Islet of Langerhans (tissue), 1 donor: Measurements from ENCODE around the gene GADD45G.

Source experiments
- FAIRE-seq: peaks from one replicate; lab custom pipeline; 2011; peaks lifted over from hg19 to GRCh38; lab: Jason Lieb, UNC

Gene GADD45G

DNA sequence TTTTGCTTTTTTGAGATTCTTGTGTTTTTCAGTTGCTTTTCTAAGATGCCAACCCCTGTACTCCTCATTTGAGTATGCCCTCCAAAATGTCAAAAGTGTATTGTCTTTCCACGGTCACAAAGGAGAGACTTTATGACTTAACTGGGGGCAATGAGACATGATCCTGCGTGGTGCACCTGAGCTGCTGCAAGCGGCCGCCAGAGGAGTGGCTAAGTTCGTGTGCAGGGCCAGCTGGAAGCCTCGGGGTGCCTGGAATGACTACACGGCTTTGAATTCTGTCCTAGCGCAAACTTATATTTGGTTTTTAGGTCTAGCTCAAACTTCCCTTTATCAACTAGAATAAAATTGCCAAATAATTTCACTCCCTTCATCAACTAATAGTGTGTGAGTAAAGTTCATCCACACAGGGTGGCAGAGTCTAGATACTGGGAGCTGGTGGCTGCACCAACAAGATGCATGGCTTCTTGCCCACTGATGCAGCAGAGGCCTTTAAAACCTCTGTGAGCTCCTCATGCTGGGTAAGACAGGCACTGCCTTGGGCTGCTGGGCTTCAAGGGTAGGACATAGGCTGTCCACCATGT lies 4.7 kb downstream of the GADD45G start:
- FAIRE-seq = no peak

DNA sequence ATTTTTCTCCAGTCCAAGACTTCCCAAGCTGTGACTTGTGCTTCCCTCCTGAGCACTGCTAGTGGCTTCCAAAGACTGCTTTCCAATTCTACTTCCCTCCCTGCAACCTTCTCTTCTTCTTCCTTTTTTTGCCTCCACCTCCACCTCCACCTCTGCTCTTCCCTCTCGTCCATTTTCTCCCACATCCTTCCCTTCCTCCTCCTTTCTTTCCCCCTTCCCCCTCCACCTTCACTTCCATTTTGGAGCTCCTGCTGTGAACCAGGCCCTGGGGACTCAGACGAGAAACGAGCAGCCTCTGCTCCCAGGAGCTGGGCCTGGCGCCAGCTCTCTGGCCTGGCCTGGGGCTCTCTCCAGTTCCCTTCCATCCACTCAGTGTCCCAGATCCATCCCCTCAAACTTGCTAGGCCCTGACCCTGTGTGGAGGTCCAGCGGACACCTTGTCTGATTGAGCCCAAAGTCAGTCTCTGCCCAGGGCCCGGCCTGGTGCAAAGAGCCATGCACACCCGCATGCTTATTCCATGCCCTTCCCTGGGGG lies 5.6 kb downstream of the GADD45G start:
- no peak for FAIRE-seq

DNA sequence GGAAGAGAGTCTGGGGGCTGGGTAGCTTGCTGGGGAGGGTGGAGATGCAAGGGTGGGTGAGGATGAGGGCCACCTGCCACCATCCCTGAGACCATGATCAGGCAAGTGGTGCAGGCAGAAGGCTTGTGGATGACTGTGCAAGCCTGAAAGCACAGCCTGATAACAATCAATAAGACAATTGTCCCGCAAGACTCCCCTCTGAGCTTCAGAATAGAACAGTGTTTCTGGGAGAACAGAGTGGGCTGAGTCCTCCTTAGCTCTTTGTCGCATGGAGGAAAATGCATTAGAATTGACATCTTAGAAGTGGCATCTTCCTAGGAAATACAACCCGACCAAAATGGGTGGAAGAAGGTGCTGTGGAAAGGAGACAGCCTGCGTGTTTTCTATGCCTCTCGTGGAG lies 6.6 kb downstream of the GADD45G start:
- no peak for FAIRE-seq

DNA sequence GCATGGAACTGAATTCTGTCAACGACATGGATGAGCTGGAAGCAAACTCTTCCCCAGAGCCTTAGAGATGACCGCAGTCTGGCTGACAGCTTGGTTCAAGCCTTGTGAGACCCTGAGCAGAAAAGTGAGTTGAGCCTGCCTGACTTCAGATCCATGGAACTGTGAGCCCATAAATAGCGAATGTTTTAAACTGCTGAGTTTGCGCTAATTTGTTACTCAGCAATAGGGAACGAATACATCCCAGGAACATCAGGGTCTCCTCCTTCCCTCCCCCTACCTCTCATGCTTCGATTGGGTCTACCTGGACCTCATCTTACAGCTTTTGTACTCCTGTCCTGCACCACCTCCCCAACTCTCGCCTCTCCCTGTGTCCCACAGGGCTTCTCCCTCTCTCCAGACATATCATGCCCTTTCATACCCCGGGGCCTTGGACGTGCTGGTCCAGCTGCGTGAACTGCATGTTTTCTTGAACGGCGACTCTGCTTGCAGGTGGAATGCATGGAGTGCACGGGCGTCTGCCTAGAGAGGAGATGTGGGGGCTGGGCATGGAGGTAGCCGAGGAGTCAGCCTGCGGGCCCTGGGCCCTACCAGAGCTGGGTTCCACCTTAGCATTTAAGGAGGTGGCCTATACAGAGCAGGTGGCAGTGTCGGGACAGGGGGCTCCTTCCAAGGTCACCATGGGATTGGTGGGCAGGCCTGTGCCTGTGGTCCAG lies 7.9 kb downstream of the GADD45G start:
- no peak for FAIRE-seq

DNA sequence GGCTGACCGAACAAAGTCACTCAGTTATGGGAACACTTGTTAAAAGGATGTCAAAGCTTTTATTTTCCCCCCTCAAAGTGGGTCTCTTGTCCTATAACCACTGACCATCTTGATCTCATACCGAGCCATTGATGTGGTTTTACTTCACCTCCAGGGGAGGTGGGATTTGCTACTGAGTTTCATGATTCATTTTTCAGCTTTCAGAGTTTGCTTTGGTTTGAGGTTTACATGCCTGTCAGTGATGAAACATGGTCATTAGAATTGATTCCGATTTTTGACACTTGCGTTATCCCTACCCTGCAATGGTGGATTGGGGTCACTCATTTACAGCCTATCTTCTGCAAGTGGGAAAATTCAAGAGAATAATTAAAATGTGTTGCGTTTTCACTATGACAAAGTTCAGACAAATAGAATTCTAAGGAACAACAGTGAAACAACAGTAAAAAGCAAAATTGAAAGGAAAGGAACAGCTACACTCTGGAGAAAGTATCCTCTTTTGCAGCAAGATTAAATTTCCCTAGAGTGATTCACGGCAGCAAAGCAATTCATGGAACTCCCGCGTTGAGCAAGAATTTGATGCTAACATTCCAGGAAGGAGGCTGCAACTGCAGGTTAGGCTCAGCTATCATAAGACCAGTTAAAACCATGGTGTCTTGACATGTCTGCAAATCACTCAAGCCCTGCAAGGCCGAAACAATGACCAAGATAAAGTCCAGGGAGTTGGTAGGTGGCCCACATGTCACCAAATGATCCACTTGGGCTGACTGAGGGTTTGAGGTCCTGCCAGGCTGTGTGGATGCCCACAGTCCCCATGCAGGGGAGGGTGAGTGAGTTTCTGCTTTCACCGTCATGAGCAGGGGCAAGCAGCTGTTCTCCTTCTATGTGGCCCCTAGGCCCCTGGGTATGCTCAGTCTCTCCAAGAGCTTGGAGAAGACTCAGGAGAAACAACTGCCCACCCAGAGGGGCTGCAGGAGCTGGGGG lies 9.4 kb downstream of the GADD45G start:
- FAIRE-seq = no peak

DNA sequence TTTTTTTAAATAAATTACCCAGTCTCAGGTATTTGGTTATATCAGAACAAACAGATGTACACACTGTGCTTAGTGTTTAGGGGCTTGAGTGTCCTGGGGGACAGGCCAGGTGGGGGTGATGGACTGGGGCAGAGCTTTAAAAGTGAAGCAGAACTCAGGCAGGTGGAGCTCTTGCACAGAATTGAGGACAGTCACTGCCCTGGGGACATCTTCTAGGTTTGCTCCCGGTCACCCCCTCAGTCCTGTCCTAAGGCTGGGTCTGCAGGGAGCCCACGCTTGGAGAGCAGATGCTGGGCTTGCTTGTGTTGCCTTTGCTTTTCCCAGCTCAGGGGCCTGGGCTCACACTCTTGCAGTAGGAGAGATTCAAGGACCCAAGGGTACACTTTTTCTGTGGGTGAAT lies 10.8 kb downstream of the GADD45G start:
- no peak for FAIRE-seq

DNA sequence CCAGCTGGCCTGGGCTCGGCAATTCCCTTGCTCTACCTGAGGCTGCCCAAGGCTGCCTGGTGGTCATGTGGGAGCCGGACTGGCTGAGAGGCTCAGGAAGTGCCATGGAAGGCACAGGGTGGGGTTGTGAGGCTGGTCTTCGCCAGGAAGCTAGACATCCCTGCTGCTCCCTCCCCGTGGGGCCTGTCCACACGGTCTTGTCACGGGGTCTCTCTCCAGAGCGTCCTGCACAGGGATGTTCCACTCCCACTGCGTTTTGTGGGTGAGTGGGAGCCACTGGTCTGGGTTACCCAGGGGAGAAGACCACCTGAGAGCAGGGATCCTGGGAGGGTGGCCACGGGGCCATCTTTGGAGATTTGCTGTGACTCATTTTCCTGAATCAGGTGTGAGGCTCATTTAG lies 11.6 kb downstream of the GADD45G start:
- FAIRE-seq = no peak

DNA sequence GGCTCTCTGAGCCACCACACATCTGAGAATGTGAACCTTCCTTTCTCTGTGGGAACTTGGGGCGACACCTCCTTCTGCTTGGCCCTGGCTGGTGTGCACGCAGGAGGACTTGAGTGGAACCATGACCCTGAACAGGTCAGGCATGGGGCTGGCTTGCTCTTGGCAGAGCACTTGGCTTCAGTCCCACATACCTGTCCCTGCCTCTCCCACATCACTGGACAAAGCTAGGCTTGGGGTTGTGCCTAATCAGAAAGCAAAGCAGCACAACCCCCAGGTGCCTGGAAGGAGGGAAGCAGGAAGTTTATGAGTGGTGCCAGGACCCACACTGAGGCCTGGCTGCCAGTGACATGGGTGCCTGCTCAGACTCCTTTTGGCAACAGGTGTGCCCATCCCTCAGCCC lies 13.2 kb downstream of the GADD45G start:
- no peak for FAIRE-seq

DNA sequence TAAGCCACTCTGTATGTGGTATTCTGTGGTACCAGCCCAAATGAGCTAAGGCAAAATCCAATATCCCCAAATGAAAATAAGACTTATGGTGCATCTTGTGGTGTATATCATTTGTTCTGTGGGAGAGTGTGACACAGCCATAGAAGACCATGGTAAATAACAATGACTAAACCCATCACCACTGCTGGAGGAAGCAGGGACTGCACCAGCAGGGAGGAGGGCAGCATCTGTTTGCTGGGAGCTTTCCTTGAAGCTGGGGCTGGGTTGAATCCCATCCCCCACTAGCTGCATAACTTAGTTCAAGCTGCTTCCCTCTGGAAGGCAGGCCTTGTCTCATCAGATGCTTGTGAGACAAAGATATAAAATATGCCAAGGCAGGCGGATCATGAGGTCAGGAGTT lies 14.2 kb downstream of the GADD45G start:
- no peak for FAIRE-seq

DNA sequence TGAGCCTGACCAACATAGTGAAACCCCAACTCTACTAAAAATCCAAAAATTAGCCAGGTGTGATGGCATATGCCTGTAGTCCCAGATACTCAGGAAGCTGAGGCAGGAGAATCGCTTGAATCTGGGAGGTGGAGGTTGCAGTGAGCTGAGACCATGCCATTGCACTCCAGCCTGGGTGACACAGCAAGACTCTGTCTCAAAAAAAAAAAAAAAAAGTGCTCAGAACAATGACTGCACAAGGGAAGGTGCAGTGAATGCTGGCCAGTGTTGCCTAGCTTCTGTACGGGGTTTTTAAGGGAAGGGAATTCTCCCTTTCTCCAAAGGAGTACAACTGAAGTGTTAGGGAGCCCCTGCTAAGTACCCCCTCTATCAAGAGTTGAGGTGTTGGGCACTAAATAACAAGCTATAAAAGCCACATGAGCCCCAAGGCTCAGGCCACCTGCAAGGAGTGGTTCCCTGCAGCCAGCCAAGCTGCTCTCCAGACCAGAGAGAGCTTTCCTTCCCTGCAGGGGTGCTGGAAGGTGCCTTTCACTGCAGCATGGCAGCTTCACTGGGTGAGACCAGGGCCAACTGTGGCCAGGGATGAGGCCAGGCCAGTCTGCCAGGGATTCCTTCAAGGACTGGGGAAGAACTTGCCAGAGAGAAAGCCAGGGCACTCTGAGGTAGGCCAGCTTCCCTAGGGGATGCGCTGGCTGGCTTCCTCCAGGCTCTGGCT lies 14.8 kb downstream of the GADD45G start:
- no peak for FAIRE-seq

DNA sequence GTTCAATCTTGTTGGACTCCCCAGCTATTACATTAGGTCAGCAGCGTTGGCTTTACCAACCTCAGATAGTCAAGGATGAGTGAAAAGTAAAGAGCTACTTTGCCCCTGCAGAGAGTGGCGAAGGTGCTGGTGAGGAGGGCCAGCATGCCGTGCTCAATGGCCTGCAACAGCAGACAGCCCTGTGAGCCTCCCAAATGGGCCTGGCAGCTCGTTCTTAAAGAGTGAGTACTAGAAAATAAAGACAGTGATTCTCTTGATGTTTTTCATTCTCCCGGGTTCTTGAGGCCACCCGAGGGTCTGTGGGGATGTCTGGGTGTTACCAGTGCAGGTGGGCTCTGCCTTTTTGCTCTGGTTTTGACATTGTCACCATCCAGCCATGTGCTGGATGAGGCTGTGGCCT lies 16.2 kb downstream of the GADD45G start:
- no peak for FAIRE-seq

DNA sequence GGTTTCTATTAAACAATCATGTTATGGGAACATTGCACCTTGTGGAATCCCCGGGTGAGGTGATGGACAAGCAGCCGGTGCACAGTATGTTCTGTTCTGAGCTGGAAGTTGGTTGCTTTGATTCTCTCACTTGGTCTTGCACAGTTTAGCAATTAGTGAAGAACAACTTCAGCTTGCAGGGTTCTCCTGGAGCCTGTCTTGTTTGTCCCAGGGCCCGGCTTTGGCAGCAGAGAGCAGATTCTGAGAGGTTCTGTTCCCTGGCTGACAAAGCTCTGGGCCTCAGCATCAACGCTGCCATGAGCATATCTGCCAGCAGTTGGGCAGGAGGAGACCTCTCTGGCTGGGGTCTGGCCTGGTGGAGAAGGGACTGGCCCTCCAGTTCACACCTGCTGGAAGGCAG lies 16.9 kb downstream of the GADD45G start:
- FAIRE-seq = no peak

DNA sequence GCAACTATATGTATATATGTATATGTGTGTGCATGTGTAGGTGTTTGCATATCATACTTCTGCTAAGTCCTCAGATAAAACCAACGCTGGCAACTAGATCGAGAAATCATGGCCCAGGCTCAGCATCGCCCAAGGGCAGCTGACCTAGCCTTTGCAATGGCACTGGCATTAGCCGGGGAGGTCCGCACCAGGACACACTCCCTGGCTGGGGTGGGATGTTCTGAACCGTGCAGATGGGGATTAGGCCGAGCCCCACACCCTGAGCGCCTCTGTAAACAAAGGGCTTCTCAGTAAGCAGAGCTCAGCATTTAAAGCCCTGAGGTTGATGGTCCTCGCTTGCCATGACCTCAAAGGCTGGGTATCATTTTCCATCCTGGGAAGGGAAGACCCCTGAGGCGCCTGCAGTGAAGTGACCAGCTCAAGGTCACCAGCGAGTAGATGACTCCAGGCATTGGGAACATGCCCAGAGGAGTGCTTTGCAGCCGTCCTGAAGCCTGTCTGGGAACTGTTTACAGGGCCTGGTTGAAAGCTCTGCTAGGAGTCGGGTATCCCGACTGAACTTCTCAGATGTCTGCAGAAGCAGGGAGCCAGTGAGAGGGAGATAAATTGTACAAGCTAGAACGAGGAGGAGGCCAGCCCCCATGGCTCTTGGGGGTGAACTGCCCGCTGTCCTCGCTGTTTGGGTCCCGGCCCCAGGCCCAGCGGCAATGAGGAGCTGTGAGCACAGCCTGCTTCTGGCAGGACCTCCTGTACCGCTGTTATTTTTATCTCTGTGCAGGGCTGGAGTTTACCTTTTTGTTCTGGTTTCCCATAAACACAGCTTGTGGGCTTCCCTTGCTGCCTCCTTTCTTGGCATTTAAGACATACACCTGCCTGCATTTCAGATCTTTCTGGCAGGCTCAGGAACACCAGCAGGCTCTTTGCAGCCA lies 18.4 kb downstream of the GADD45G start:
- no peak for FAIRE-seq

DNA sequence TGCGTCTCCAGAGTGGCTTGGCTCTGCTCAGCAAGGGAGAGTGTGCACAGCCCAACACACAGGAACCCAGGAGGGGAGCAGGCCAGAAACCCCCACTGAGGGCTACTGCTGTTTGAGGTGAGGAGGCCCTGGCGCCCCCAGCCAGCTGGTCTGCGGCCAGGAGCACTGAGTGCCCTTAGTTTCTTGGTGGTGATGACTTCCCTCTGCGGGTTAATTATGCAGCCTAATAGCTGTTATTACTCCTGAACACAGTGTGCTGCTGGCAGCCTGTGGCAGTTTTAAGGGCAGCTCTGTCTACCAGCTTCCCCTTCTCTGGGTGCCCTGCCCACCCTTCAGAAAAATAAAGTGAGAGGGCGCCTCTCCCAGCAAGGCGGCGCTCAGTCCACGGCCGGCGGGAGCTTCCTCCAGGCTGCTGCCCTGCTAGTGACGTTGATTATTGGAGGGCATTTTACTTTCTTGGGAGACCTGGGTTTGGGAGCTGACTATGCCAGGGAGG lies 19.2 kb downstream of the GADD45G start:
- no peak for FAIRE-seq

DNA sequence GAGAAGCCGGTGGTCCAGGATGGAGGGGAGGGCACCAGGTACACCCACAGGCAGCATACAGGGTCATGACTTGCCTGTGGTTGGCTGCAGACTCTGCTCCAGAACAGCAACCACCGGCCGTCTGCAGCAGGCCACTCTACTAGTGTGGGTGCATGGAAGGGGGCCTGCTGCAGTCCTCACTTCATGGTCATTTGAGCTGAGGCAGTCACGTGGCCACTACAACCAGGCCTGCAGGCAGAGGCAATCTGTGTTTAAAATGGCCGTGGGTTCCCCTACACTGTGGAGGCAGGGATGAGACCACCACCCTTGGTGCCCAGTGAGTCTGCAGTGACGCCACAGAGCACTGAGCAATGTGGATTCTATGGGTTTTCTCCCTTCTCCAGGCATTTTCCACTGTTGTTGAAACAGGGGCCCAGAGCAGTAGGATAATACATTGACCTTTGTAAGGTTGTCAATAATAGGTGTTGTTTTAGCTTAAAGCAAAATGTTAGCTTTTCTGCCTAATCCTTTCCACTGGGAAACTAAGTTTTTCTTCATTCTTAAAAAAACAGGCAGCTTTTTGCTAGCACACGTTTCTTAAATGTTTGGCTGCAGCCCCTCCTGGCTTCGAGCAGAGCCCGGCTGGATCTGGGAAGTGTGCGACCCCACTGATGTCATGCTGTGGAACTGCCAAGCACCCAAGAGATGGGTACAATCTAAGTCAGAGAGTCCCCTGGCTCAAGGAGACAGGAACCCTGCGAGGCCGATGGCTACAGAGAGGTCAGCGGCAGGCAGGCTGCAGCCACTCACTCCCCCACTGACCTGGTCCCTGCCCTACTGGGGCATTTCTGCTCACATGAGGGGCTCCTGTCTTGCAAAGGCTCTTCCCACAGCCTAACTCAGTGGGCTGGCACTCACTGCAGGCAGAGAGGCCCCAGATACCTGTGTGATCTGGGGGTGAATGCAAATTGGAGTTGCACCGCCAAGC lies 21.2 kb downstream of the GADD45G start:
- FAIRE-seq = no peak

DNA sequence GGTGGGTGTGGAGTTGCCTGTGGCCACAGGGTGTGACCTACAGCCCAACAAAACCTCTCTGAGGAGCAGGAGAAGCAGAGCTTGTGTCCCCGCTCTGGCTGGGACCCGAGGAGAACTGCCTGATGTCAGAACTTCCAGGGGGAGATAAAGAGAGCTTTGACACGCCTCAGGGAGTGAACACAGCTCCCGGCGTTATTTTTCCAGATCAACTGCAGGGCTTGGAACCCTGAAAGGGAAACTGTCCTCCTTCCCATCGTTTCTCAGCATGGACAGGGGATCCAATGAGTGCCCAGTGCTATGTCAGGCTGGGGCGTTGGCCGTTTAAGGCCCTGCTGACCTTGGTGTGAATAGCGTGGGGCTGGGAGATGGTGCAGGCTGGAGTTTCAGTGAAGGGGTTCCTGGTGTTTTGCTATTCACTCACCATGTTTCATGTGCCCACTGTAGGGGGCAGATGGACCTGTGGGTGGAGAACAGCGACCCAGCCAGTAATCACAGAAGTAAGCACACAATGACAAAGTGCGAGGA lies 22.0 kb downstream of the GADD45G start:
- no peak for FAIRE-seq

DNA sequence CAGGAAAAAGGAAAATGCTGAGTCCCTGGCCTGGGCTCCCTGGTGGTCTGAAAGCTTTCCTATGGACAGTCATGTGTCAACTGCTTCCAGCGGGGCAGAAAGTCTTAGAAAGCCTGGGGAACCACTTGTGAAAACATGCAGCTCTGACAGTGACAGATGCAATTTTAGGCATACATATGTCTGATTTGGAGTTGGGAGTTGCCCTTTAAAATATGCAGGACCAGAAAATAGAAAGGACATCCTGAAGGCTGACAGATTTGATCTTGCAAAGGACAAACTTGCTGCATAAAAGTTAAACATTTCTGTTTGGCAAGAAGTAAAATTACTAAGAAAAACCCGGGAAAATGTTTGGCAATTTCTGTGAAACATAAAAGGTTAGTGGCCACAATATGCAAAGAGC lies 23.8 kb downstream of the GADD45G start:
- no peak for FAIRE-seq

DNA sequence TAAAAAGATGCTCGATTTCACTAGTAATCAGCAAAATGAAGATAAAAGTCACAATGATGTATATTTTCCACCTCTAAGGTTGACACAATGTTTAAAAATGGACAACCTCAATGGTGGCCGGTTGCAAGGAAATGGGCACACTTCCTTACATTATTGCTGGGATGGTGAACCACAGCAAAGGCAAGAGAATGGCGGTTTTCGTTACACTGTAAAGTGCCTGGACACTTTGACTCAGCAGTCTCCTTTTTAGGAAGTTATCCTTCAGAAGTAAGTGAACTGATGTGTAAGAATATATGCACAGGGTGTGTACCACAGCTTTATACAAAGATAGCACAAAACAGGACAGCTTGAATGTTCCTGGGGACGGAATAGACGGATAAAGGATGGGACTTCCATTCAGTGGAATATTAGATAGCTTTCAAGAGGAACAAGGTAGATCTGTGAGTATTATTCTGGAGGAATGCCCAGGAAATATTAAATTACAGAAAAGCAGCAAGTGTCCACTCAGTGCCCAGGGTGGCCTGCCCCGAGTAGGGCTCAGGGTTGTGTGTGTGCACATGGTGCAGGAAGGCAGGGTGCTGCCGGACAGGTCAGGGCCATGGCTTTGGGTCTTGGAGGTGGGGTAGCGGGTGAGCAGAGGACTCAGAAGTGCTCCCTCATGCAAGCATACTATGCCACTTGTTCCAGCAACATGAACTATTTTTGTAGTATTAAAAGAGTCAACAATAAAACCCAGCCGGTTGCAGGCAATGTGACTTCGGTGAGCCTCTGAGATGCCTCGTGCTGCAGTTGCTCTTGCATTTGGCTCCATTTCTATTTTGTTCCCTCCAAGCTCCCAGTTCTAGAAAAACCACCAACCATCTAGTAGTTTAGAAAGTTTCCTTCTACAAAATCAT lies 24.5 kb downstream of the GADD45G start:
- no peak for FAIRE-seq
